ENCODE data around the gene VCL.
A peak's percentile ranks its signal among the peaks of the same experiment; 100 is the strongest.

Gene VCL

DNA sequence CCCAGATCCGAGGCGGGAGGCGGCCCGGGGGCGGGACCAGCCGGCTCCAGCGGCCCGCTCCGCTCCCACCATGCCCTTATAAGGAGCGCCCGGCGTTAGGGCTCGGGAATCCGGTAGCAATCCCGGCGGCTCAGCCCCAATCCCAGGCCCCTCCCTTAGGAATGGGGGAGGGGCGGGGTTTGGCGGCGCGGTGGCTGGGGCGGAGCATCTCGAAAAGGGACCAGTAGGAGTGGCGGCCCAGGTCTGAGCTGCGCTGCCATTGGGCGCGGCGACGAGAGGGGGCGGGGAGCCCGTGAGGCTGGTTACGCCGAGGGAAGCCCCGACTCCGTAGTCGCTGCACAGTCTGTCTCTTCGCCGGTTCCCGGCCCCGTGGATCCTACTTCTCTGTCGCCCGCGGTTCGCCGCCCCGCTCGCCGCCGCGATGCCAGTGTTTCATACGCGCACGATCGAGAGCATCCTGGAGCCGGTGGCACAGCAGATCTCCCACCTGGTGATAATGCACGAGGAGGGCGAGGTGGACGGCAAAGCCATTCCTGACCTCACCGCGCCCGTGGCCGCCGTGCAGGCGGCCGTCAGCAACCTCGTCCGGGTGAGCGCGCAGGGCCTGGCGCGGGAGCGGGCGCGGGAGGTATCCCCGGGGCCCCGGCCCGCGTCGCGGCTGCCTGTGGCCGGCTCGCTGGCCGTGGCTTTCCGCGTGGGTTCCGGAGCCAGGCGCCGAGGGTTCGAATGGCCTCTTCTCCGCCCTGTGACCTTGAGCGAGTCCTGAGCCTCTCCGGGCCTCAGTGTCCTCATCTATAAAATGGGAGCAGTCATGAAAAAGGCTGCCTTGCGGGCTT, at the start of gene VCL:
TSS of gene VCL (plus strand) at position 330 of the 836 bp plus-strand sequence. CDS start at position 422, 92 bp downstream.
- peak within 1 kb of the TSS; percentile 96 for H3K4me3 ChIP-seq (ENCODE audit: control insufficient read depth, low read depth, low read length)
- TF ChIP-seq CTCF (IDR thresholded peaks at IDR 0.05; ENCODE audit: control insufficient read depth, insufficient read depth, low read depth, low read length, missing control alignments): no peak
- DNase-seq (ENCODE audit: low read depth): peak; percentile 86

DNA sequence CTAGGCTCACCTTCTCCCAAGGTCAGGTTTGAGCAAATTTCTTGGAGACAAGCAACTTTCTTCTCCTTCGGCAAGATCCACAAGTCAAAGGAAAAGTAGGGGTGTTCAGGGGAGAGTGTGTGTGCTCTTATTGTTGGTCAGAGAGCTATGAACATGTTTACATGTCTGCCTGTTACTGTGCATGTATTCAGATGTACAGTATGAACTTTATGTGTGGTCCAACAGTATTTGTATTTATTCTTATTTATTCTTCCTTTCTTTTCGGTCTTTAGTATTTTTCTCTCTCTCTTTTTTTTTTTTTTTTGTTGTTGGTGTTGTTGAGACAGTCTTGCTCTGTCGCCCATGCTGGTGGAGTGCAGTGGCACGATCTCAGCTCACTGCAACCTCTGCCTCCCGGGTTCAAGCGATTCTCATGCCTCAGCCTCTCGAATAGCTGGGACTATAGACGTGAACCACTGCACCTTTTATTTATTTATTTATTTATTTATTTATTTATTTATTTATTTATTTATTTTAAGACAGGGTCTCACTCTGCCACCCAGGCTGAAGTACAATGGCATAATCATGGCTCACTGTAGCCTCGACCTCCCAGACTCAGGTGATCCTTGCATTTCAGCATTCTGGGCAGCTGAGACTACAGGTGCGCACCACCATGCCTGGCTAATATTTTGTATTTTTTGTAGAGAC, 48.8 kb upstream of the VCL start:
- no peak for DNase-seq (ENCODE audit: low read depth)
- no peak overlapping the region for H3K4me3 ChIP-seq (ENCODE audit: control insufficient read depth, low read depth, low read length)
- TF ChIP-seq CTCF (IDR thresholded peaks at IDR 0.05; ENCODE audit: control insufficient read depth, insufficient read depth, low read depth, low read length, missing control alignments): no peak

DNA sequence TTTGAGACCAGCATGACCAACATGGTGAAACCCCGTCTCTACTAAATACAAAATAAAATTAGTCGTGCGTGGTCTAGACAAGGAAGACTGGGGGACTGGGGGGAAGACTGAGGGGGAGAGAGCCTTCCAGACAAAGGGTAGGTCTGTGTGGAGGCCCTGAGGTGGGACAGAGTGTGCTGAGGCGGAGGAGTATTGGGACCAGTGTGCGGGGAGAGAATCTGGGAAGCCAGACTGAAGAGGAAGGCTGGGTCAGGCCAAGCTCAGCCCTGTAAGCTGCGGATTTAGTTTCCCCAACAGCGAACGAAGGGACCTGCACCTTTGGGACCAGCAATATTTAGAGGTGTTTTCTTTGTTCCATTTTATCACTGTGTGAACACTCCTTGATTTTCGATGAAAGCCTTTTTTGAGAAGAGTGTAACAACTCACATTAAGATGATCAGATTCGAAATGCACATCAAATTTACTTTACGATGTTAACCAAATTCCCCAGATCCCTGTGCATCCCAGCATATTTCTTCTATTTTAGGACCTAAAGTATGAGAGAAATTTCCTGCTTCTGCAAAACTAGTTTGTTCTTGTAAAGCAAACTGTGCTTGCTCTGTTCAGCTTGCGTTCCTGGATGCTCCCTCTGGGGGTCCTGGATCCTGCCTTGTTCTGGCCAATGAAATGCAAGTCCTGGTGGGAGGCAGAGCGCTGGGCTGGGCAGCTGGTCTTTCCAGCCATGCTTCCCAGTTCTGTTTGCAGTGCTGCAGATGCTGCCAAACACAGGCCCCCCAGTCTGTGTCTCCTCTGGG, 47.6 kb upstream of the VCL start:
- TF ChIP-seq CTCF (IDR thresholded peaks at IDR 0.05; ENCODE audit: control insufficient read depth, insufficient read depth, low read depth, low read length, missing control alignments): no peak
- H3K4me3 ChIP-seq (ENCODE audit: control insufficient read depth, low read depth, low read length): no peak overlapping the region
- DNase-seq (ENCODE audit: low read depth): no peak

- no peak overlapping the region for H3K4me3 ChIP-seq (ENCODE audit: control insufficient read depth, low read depth, low read length)
- peak; percentile 62 for DNase-seq (ENCODE audit: low read depth)
- no peak for TF ChIP-seq CTCF (IDR thresholded peaks at IDR 0.05; ENCODE audit: control insufficient read depth, insufficient read depth, low read depth, low read length, missing control alignments)
Measured at GRCh38 chr10:73953665-73954064, 44.3 kb upstream of the VCL start.

- DNase-seq (ENCODE audit: low read depth): no peak
- TF ChIP-seq CTCF (IDR thresholded peaks at IDR 0.05; ENCODE audit: control insufficient read depth, insufficient read depth, low read depth, low read length, missing control alignments): no peak
Measured at GRCh38 chr10:73954737-73955136, 43.2 kb upstream of the VCL start.

GRCh38 chr10:73955719-73956118, 42.2 kb upstream of the VCL start:
- no peak overlapping the region for H3K4me3 ChIP-seq (ENCODE audit: control insufficient read depth, low read depth, low read length)
- no peak for DNase-seq (ENCODE audit: low read depth)
- no peak for TF ChIP-seq CTCF (IDR thresholded peaks at IDR 0.05; ENCODE audit: control insufficient read depth, insufficient read depth, low read depth, low read length, missing control alignments)

More at GRCh38 chr10:73954737-73955136, 43.2 kb upstream of the VCL start:
- H3K4me3 ChIP-seq (ENCODE audit: control insufficient read depth, low read depth, low read length): no peak overlapping the region
